Right atrium auricular region (tissue), 2 donors: Measurements from ENCODE around the gene CYP26C1. TPM values are rescaled to one million over a fixed set of nuclear protein-coding genes. Genes with fewer than 3 reads are reported as not detected.

Source experiments
- DNase-seq: peaks from one replicate; pipeline ENCODE4 v3.0.0-alpha.2; 2019; ENCODE audit warnings: low spot score
- H3K27ac ChIP-seq, 2 donors: fragments of 200-600 bp; sonication (generic); 1 replicate in 1 of 2; 2 replicates in 1 of 2; pipeline ENCODE4 v1.5.1; 2016 to 2019
- H3K27me3 ChIP-seq, 2 donors: fragments of 200-600 bp; sonication (generic); one replicate each; pipeline versions ENCODE4 v1.5.1 to v1.6.0; 2017 to 2019
- H3K36me3 ChIP-seq: fragments of 200-600 bp; sonication (generic); one replicate; pipeline ENCODE4 v1.5.1; 2016
- H3K4me1 ChIP-seq, 2 donors: fragments of 200-600 bp; sonication (generic); one replicate each; pipeline versions ENCODE4 v1.5.1 to v1.6.0; 2017 to 2019
- H3K4me3 ChIP-seq, 2 donors: fragments of 200-600 bp; sonication (generic); 1 replicate in 1 of 2; 2 replicates in 1 of 2; pipeline ENCODE4 v1.5.1; 2017 to 2019; ENCODE audit warnings: mild to moderate bottlenecking in 1 of 2, moderate library complexity in 1 of 2
- H3K9me3 ChIP-seq, 2 donors: fragments of 200-600 bp; sonication (generic); one replicate each; pipeline ENCODE4 v1.5.1; 2019
- CTCF ChIP-seq, 2 donors: fragments of 200-600 bp; sonication (generic); IDR thresholded peaks; one replicate each; pipeline ENCODE4 v1.5.1; 2019; ENCODE audit warnings: antibody characterized with exemption in 2 of 2
- total RNA-seq, 2 donors: library from RNA; depleted of rRNA; stranded (reverse); fragments of >200 nt; gene quantifications; one replicate each; pipeline ENCODE4 v1.1.0, GENCODE V29; 2016

Gene CYP26C1
- total RNA-seq, 2 donors from 2014 or later, result not detected

- no peaks in the 10 kb centered on the region for H3K27me3 ChIP-seq
- peak in 1 of 2 donors; percentile 29 for TF ChIP-seq CTCF (IDR thresholded peaks at IDR 0.05)
- no peaks in the 10 kb centered on the region for H3K9me3 ChIP-seq
- H3K27ac ChIP-seq, result no peak overlapping the region
- no peaks in the 10 kb centered on the region for H3K36me3 ChIP-seq
- no peaks in the 10 kb centered on the region for H3K4me1 ChIP-seq
- H3K4me3 ChIP-seq, result no peak overlapping the region
- no peak for DNase-seq
Observed at GRCh38 chr10:93039721-93040120, 20.9 kb upstream of the CYP26C1 start.

GRCh38 chr10:93054486-93054885 is 6.1 kb upstream of the CYP26C1 start:
- no peaks in the 10 kb centered on the region for H3K9me3 ChIP-seq

GRCh38 chr10:93058139-93058538 is 2.5 kb upstream of the CYP26C1 start:
- Histone ChIP-seq H3K27ac (no peak overlapping the region), H3K4me3 (no peak overlapping the region), H3K4me1 (peaks cover 0 to 32% of the 10 kb centered on the region in 2 donors), H3K36me3 (no peaks in the 10 kb centered on the region), H3K27me3 (peaks cover 9 to 10% of the 10 kb centered on the region in 2 donors), H3K9me3 (no peaks in the 10 kb centered on the region)
- no peak for TF ChIP-seq CTCF (IDR thresholded peaks at IDR 0.05)
- DNase-seq, result no peak

More at GRCh38 chr10:93054486-93054885, 6.1 kb upstream of the CYP26C1 start:
- no peaks in the 10 kb centered on the region for H3K4me1 ChIP-seq
- H3K27ac ChIP-seq, result no peak overlapping the region
- TF ChIP-seq CTCF (IDR thresholded peaks at IDR 0.05), result no peak
- no peak for DNase-seq
- H3K4me3 ChIP-seq, result no peak overlapping the region
- no peaks in the 10 kb centered on the region for H3K36me3 ChIP-seq
- H3K27me3 ChIP-seq, result peaks cover under 1% of the 10 kb centered on the region in 2 donors

GRCh38 chr10:93060887-93061593 is 442 bp downstream of the CYP26C1 start:
- H3K4me3 ChIP-seq, result no peak overlapping the region
- DNase-seq, result no peak
- peaks cover 9 to 21% of the 10 kb centered on the region in 2 donors for H3K27me3 ChIP-seq
- H3K4me1 ChIP-seq, result peaks cover 0 to 39% of the 10 kb centered on the region in 2 donors
- no peak overlapping the region for H3K27ac ChIP-seq
- H3K36me3 ChIP-seq, result no peaks in the 10 kb centered on the region
- TF ChIP-seq CTCF (IDR thresholded peaks at IDR 0.05), result no peak
- no peaks in the 10 kb centered on the region for H3K9me3 ChIP-seq

- TF ChIP-seq CTCF (IDR thresholded peaks at IDR 0.05), result no peak
Observed at GRCh38 chr10:93061594-93062513, 1.3 kb downstream of the CYP26C1 start.

More at GRCh38 chr10:93061594-93062513, 1.3 kb downstream of the CYP26C1 start:
- peak; percentile 46 for DNase-seq
- Histone ChIP-seq H3K36me3 (no peaks in the 10 kb centered on the region), H3K4me1 (peaks cover 0 to 41% of the 10 kb centered on the region in 2 donors), H3K9me3 (no peaks in the 10 kb centered on the region), H3K4me3 (peak overlapping the region in 1 of 2 donors; percentile 34), H3K27ac (no peak overlapping the region), H3K27me3 (peaks cover 9 to 30% of the 10 kb centered on the region in 2 donors)
